Amniotic stem cell (primary cell): ENCODE results near the gene SNED1.

ENCODE experiments used
- DNase-seq: peaks from one replicate; lab custom pipeline; 2025; lab: John Stamatoyannopoulos, UW

The SNED1 gene

DNA sequence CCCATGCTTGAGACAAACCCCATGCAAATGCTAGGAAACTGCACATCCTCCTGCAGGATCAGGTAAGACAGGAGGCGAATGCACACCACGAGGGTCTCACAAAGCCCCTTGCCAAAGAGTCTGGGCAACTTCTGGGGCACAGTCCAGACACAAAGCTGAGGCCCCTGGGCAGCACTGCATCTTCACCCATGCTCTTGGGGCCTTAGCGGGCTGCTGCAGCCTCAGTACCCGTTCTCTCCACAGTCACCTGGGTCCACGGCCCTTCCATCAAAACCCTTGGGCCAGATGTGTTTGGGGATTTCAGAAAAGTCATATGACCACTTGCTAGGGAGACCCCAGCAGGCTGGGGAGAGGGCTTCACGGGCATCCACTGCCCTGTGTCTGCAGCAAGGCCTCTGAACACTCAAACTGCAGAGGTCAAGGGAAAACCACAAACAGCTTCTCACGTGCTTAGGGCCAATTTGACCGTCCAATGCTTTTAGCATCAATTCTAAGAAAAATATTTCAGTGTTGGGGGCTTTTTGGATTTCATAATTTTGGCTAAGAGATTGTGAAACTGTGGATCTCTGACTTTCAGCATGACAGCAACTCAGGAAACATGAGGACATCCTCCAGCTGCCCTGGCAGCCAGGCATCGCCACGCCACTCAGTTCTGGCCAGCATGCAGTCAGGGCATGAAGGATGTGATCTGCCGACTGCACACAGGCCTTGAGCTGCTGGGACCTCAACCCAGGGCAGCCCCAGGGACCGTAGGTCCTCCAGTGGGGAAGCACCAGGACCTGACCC is 130.9 kb downstream of the SNED1 start:
- DNase-seq, result no peak

DNA sequence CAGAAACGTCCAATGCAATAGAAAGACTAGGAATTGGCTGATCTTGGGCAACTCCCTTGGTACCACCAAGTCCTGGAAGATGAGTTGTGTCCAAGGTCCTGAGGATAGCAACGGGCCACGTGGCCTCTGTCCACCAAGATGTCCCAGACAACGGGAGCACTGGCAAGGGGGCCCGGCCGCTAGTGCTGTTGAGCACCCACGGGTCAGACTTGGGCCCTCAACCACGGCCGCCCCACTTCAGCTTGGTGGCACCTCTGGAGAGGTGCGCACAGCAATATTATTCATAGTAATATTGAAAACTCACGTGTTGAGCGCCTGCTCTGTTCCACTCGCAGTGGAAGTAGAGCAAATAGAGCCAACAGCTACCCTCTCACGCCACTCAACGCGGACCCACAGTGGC is 131.9 kb downstream of the SNED1 start:
- no peak for DNase-seq

DNA sequence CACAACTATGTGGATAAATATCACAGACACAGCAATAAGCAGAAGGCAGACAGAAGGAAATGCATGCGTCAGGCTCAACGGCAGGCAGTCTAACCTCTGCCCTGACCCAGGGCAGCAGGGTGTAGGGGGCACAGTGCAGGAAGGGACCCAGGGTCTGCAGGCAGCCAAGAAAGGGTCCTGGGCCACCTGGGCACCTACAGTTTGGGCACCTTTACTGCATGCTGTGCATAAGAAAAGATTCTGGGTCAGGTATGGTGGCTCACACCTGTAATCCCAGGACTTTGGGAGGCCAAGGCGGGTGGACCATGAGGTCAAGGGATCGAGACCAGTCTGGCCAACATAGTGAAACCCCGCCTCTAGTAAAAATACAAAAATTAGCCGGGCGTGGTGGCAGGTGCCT is 133.1 kb downstream of the SNED1 start:
- no peak for DNase-seq

DNA sequence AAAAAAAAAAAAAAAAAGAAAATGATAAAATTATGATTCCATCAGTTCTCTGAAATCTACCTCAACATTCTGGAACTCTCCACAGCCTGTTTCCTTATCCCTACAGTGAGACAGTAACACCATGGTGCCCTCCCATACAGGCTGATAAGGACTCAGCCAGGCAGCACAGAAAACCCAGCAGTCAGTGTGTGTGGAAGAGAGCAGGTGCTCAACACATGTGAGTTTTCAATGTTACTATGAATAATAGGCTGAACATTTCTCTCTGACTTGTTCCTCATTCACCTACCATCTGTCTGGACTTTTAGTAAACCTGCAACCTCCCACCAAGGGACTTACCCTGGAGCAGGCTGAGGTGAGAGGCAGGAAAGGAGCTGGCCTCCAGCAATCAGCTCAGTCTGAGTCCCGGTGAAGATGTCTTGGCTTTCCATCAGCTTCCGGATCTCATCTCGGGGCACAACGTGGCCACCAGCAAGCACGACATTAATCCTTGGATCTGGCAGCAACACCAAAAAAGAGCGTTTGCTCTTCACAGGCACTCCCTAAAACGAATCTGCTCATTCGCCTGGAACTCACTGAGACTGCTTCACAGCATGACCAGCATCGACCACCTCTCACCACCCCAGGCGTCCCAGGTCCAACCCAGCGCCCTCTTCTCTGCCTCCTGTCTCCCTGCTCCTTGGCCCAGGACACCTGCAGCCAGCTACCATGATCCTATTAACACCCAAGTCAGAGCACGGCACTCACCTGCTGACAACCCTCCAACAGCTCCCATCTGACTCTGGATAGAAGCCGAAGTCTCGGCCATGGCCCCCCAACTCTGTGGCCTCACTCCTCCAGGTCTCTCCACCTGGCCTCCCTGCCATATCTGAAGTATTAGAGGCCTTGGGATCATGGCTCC is 134.4 kb downstream of the SNED1 start:
- DNase-seq, result no peak

DNA sequence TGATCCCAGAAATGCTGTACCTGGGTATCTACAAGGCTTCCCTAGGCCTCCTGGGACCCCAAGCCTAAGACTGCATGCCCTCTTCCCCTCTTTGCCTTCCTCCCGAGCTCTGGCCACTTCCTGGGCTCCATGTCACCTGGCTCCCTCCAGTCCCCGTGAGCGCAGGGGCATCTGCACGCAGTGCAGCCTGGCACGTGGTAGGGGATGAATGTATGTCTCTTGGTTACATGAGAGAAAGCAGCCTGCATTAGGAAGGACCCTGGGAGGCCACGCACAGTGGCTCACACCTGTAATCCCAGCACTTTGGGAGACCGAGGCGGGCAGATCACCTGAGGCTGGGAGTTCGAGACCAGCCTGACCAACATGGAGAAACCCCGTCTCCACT is 135.0 kb downstream of the SNED1 start:
- no peak for DNase-seq

DNA sequence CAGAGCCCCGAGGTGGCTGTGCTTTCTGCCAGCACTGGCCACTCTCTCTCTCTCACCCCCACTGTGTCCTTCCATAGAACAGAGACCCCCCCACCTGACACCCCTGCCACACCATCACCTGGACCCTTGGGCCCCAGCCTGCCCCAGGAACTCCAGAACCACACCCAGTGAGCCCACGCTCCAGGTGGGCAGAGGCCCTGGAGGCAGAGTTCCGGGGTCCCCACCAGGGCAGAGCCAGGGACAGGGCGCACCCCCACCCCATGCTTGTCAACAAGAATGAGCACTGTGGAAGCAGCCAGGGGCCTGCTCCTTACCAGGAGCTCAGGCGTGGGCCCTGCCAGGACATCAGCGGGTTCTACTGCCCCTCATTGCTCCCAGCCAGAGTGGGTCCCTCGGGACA is 136.3 kb downstream of the SNED1 start:
- DNase-seq, result no peak

DNA sequence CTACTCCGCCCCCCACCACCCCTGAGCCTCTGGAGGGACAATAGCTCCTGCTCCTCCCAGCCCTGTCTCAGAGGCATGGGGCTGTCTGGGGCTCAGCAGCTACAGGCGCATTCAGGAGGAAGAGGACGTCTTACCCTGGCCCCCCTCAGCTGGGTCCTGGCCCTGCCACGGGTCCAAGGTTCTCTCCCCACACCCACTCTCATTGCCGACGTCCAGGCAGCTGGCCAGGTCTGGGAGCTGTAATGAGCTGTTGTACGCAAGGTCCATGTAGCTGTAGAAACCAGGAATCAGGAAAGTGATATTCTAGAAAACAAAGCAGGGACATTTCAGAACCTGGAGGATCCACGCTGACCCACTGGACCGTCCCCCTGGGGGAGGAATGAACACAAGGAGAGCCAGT is 137.3 kb downstream of the SNED1 start:
- DNase-seq, result no peak

DNA sequence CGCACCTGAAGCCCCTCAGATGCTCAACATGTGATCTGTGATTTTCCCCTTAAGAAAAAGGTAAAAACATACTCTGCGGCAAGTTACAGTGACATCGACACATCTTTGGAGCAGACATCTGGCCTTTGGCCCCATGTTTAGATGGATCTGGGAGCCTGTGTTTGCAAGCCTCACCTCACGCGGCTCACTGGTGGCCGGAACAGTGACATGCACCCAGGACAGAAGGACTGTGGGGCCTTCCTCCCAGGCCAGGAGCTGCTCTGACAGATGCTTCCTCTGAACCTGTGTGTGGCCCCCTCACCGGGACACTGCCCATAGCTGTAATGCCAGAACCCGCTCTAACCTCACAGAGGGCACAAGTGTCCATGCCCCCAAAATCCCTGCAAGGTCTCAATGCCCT is 137.8 kb downstream of the SNED1 start:
- no peak for DNase-seq

DNA sequence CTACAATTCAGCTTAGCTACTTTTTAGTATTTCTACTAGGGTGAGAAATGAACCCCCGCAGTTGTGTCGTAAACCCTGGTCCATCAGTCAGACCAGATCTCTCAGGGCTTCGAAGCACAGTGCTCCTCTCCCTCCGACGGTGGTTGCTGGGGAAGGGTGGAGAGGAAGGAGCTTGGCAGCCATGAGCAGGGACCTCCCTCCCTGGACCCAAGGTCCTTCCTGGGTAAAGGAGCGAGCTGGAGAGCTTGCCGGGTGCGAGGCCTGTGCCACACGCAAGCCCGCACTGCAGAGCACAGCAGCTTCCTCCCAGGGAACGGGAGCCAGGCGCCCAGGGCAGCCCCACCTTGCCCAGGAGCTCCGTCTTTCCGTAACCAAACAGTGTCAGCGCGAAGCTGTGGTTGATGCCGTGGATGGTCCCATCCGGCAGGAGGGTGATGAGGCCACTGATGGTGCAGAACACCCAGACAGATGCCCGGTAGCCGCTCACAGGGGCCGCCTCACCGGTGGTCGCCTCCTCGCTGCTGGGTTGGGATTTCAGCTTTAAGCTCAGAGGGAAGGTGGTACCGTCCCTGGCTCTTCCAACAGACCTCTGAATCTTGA is 138.3 kb downstream of the SNED1 start:
- DNase-seq, result no peak

DNA sequence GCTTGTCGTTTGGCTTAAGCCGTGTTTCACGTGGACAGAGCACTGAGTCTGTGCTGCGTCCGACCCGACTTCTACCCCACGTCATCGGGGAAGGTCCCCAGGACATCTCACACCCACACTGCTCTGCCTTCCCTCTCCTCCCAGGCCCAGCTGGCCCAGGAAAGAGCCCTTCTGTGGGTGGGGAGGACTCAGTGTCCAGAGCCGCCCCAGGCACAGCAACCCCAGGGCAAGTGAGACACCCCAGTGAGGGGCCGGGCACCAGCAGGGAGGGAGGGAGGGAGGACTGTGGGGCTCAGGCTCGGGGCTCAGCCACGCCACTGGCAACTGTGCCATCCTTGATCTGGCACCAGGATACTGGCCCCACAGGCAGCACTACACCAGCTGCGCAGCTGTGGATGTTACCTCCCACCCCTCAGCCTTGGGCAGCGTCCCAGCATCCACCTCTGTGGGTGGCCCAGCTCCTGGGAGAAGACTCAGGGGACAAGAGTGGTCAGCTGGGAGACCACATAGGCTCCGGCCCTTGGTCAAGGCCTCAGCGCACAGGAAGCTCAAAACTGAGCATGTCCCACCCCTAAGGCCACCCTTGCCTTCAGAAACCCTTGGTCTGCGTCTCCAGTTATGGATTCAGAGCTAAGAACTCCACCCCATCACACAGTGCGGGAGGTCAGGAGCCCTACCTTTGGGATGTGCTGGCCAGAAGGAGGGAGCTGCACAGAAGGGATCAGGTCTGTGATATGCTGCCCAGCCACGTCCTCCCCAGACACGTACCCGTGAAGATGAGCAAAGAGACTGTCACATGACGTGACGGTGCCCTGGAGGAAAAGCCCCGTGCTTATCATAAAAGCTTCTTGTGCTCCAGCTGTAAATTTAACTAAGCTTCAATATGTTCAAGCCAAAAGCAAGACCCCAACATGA is 139.1 kb downstream of the SNED1 start:
- DNase-seq, result no peak

DNA sequence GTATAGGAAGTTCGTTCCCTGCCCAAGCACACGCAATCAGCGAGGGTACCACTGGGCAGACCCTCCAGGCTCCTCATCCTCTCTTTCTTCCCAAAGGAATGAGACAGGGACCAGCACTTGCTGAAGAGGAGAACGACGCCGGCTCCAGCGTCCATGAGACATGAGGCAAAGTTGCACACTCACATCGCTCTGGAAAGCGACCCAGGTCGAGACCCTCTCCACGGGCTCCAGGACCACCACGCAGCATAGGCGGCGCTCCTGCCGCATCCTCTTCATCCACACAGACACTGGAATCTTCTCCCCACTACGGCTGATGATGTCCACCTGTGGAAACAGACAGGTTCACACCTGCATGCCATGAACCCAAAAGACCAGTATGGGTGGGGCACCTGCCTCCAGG is 140.1 kb downstream of the SNED1 start:
- no peak for DNase-seq

DNA sequence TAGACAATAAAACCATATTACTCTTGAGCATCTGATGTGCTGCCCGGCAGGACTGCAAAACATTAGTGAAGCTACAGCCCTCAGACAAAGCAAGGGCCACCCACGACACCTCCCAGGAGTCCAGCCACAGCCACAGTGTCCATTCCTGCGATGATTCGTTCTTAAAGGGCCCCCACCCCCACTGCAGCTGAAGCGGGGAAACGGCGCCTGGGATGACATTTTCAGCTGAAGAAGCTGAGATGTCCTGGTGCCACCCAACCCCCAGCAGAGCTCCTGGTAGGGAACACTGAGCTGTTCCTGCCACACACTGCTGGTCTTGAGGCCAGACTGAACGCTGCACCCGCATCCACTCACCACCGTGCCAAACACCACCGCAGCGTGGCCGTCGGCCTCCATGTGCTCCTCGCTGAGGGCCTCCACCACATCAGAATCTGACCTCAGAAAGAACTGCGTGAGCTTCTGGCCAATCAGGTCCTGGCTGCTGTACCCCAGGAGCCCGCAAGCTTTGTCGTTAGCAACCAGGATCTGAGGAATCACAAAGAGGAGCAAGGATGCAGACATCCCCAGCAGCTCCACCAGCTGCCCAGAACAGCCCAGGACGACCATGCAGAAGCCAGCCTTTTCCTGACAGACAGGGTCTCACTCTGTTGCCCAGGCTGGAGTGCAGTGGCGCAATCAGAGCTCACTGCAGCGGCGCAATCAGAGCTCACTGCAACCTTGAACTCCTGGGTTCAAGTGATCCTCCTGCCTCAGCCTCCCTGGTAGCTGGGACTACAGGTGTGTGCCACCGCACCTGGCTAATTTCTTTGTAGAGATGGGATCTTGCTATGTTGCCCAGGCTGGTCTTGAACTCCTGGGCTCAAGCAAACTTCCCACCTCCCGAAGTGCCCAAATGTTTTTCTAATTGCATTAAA is 141.4 kb downstream of the SNED1 start:
- DNase-seq, result no peak

DNA sequence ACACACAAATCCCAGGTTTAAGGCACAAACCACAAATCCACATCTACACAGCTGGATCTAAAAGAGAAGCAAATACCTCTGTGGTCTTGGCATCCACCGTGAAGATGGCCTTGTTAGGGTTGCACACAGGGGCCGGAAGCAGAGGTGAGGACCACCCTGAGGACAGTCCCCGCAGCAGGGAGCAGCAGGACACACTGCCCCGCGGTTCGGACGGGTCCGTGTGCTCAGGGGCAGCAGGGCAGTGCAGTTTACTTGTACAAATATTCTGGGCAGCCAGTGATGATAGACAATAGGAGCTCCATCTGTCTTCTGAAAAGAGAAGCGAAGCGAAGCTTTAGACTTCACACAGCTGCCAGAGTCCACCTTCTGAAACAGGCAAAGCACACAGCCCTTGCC is 142.0 kb downstream of the SNED1 start:
- no peak for DNase-seq

DNA sequence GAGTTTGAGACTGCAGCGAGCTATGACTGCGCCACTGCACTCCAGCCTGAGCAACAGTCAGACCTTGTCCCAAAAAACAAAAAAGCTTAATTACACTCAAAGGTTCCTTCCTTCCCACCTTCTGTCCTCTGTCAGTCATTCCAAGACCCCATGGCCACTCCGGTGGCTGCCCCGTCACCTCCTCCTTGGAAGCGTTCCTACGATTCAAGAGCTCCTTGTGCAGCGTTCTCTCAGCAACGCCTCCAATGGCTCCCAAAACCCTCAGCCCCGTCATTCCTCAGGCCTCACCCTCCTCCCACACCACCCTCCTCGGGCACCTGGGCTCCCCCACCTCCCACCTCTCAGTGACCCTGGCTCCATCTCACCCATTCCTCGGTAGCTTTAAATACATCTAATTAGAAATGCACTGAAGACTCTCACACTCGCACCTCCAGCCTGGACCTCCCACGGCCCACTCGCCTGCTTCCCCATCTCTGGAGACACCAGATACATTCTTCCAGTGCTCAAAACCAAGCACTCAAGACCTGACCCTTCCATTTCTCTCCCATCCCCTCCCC is 142.9 kb downstream of the SNED1 start:
- DNase-seq, result no peak

DNA sequence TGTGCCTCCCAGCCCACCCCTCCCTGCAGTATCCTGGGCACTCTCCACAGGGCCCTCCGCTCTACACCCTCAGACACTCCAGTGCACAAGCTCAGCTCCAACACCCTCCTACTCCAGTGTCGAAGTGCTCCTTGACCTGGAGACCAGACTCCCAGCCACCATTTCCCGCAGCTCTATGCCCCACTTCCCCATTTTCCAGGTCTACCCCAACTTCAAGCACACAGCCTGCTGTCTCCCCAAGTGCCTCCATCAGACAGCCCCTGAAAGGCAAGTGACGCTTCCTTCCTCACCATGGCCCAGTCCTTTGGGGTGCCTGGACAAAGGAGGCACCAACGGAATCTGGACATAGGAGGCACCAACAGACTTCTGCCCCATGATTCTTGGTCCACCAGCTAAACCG is 143.6 kb downstream of the SNED1 start:
- no peak for DNase-seq

DNA sequence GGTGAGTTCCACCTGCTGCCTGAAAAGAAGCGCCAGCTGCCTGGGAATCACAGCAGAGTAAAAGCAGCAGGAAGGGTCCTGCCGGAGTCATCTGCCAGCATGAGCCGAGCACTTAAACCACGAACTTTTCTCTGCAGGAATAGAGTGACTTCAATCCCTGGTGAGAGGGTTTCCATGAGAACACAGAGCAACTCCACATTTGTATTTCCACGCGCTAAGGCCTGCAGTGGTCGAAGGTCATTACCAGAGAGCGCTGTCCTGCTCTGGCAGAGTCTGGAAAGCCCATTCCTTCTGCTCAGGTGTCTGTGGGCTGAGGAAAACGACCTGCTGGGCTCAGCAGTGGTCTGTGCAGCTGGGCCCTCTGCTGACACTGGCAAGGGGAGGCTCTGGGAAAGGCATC is 144.2 kb downstream of the SNED1 start:
- DNase-seq, result no peak
